ENCODE data around the gene PRICKLE1. TPM values are rescaled to one million over a fixed set of nuclear protein-coding genes. Genes with fewer than 3 reads are reported as not detected.
A peak's percentile ranks its signal among the peaks of the same experiment; 100 is the strongest.

Gene PRICKLE1
- total and polyA plus RNA-seq, 2 donors (not counting 3 experiments of a cell fraction or from before 2014, with no cell fraction given), result 34.3 to 86.0 TPM

- Histone ChIP-seq H3K4me3 (replicated peaks in 1 of 3; ENCODE audit: insufficient read depth in 1 of 3, low read depth in 1 of 3, low read length in 3 of 3) (no peak overlapping the region), H3K9ac (replicated peaks; ENCODE audit: extremely low read depth, insufficient read depth, low read length) (no peak overlapping the region), H4K20me1 (replicated peaks; ENCODE audit: control insufficient read depth, extremely low read depth, insufficient read depth, low read length) (peaks cover 9% of the 10 kb centered on the region), H3K4me1 (ENCODE audit: control insufficient read depth, extremely low read depth, insufficient read depth, low read length) (peaks cover 84% of the 10 kb centered on the region), H3K9me3 (replicated peaks; ENCODE audit: control insufficient read depth, insufficient read depth, low read length) (no peaks in the 10 kb centered on the region), H3K36me3 (ENCODE audit: control insufficient read depth in 2 of 2, extremely low read depth in 1 of 2, insufficient read depth in 2 of 2, low read length in 2 of 2) (peaks cover 0 to 11% of the 10 kb centered on the region in 2 experiments), H3K27ac (ENCODE audit: insufficient read depth, low read depth, low read length) (no peak overlapping the region), H3K4me2 (ENCODE audit: insufficient read depth, low read length) (peak overlapping the region; percentile 65), H3K79me2 (ENCODE audit: control insufficient read depth, insufficient read depth, low read length) (peaks cover 96% of the 10 kb centered on the region), H2AFZ (ENCODE audit: low read depth, low read length) (no peak overlapping the region), H3K9me1 (replicated peaks; ENCODE audit: control insufficient read depth, extremely low read depth, insufficient read depth, low read length) (no peaks in the 10 kb centered on the region), H3K27me3 (ENCODE audit: control insufficient read depth in 2 of 2, insufficient read depth in 2 of 2, low read length in 2 of 2) (no peaks in the 10 kb centered on the region)
- DNase-seq (ENCODE audit: low read depth, low spot score) (no peak), FAIRE-seq (no peak)
- no TSS peak for BruUV-seq (replicated peaks)
- dilution Hi-C loops (cut with MboI; ENCODE audit: extremely low pct_ligation_motif_present, low sequenced_read_pairs), result loop anchor here (10.0 kb wide), 1 partner anchor 703 kb away; no protein-coding TSS in a partner anchor
- ChIA-PET CTCF (interaction anchor here (2.1 kb wide), 1 partner anchor 99 kb away, joined by 5 read pairs; no protein-coding TSS in a partner anchor), POLR2A (no interaction called here)
- intact Hi-C loops (cut with micrococcal nuclease), result no loop called here
- TF ChIP-seq FOS (IDR thresholded peaks at IDR 0.05; ENCODE audit: borderline replicate concordance, insufficient read depth, low read length), result no peak
- no peak for TF ChIP-seq GATA2 (IDR thresholded peaks at IDR 0.05; ENCODE audit: insufficient read depth, insufficient read length, low read depth, low read length)
- TF ChIP-seq POLR2AphosphoS5 (IDR thresholded peaks at IDR 0.05; ENCODE audit: insufficient read depth, low read depth, low read length), result no peak
- no peak for TF ChIP-seq JUN (IDR thresholded peaks at IDR 0.05; ENCODE audit: borderline replicate concordance, insufficient read depth, insufficient read length, low read depth)
- no peak for TF ChIP-seq EZH2 (IDR thresholded peaks at IDR 0.05; ENCODE audit: borderline replicate concordance, low read depth, low read length, severe bottlenecking)
- TF ChIP-seq POLR2A (IDR thresholded peaks at IDR 0.05; ENCODE audit: low read depth, low read length), result no peak
- TF ChIP-seq MYC (IDR thresholded peaks at IDR 0.05; ENCODE audit: low read depth, low read length), result no peak
- no peak for TF ChIP-seq CTCF (IDR thresholded peaks at IDR 0.05; ENCODE audit: extremely low read depth in 1 of 2, insufficient read depth in 1 of 2, low read depth in 1 of 2, low read length in 2 of 2)
- TF ChIP-seq MAX (IDR thresholded peaks at IDR 0.05; ENCODE audit: insufficient read depth, insufficient read length), result no peak
These were observed 7.5 kb downstream of the PRICKLE1 start for GRCh38 chr12:42582050-42582449.

Measured in endothelial cell of umbilical vein (primary cell).